GM19372 (cell line): Measurements from ENCODE around the gene KAZN.
"Not testable (repeated sequence)": the region's sequence is repeated elsewhere in the genome, so short reads cannot be mapped to it uniquely, and the experiment has no call there.

ENCODE experiments used
- ATAC-seq: cut with Tn5 transposase; IDR thresholded peaks from one replicate; pipeline ENCODE4 v1.9.1; 2021; ENCODE audit warnings: mild to moderate bottlenecking, low read depth, moderate library complexity; ENCODE audit not compliant: unreplicated experiment

The KAZN gene

GRCh38 chr1:14959059-14959694, 360.7 kb downstream of the KAZN start:
- ATAC-seq, result no peak

- no peak for ATAC-seq
These were observed 363.3 kb downstream of the KAZN start for GRCh38 chr1:14961661-14962267.

GRCh38 chr1:14962407-14962806, 363.9 kb downstream of the KAZN start:
- no peak for ATAC-seq

GRCh38 chr1:14963791-14964710, 365.6 kb downstream of the KAZN start:
- not testable (repeated sequence) for ATAC-seq

GRCh38 chr1:14964711-14965055, 366.2 kb downstream of the KAZN start:
- ATAC-seq, result no peak

GRCh38 chr1:14968251-14968851, 369.9 kb downstream of the KAZN start:
- ATAC-seq, result no peak

GRCh38 chr1:14969006-14969405, 370.5 kb downstream of the KAZN start:
- no peak for ATAC-seq

- ATAC-seq, result no peak
These were observed 371.8 kb downstream of the KAZN start for GRCh38 chr1:14970115-14970798.

GRCh38 chr1:14970799-14971141, 372.3 kb downstream of the KAZN start:
- ATAC-seq, result no peak

GRCh38 chr1:14971221-14971620, 372.7 kb downstream of the KAZN start:
- no peak for ATAC-seq

- no peak for ATAC-seq
These were observed 373.6 kb downstream of the KAZN start for GRCh38 chr1:14972107-14972506.

GRCh38 chr1:14973773-14974172, 375.3 kb downstream of the KAZN start:
- no peak for ATAC-seq

GRCh38 chr1:14974361-14974760, 375.9 kb downstream of the KAZN start:
- ATAC-seq, result no peak

GRCh38 chr1:14975119-14975518, 376.6 kb downstream of the KAZN start:
- ATAC-seq, result no peak

GRCh38 chr1:14976256-14976655, 377.8 kb downstream of the KAZN start:
- no peak for ATAC-seq

- ATAC-seq, result no peak
These were observed 378.9 kb downstream of the KAZN start for GRCh38 chr1:14977338-14977931.

- no peak for ATAC-seq
These were observed 382.2 kb downstream of the KAZN start for GRCh38 chr1:14980621-14981218.

GRCh38 chr1:14982029-14982428, 383.5 kb downstream of the KAZN start:
- no peak for ATAC-seq

- ATAC-seq, result no peak
These were observed 384.8 kb downstream of the KAZN start for GRCh38 chr1:14983277-14983676.

GRCh38 chr1:14986168-14986567, 387.7 kb downstream of the KAZN start:
- no peak for ATAC-seq
